HepG2 (cell line): ENCODE data around the gene CAMK2N2. TPM values are rescaled to one million over a fixed set of nuclear protein-coding genes. Genes with fewer than 3 reads are reported as not detected.

Source experiments
- ATF1 ChIP-seq: IDR thresholded peaks from 2 replicates; pipeline ENCODE4 v1.6.1; 2016; ENCODE audit warnings: mild to moderate bottlenecking, control low read depth
- CBFB ChIP-seq: sonication (generic); formaldehyde crosslinking; IDR thresholded peaks from 2 replicates; pipeline ENCODE4 v1.4.0; 2020; ENCODE audit warnings: missing genetic modification reagents
- CBX5 ChIP-seq: sonication (generic); formaldehyde crosslinking; IDR thresholded peaks from 2 replicates; pipeline ENCODE4 v1.4.0; 2020; ENCODE audit warnings: missing genetic modification reagents, borderline replicate concordance
- HMG20B ChIP-seq: conservative IDR thresholded peaks from 2 replicates; pipeline ENCODE4 v1.6.1; 2016; ENCODE audit warnings: missing genetic modification reagents, missing compliant biosample characterization
- KMT2A ChIP-seq: sonication (generic); formaldehyde crosslinking; IDR thresholded peaks from 2 replicates; pipeline ENCODE4 v1.4.0; 2020; ENCODE audit warnings: missing genetic modification reagents
- MTF2 ChIP-seq: sonication (generic); formaldehyde crosslinking; IDR thresholded peaks from 2 replicates; pipeline ENCODE4 v1.5.0; 2020; ENCODE audit warnings: missing genetic modification reagents, borderline replicate concordance
- SMARCC2 ChIP-seq: fragments of 450-650 bp; IDR thresholded peaks from 2 replicates; pipeline ENCODE4 v1.6.1; 2017; ENCODE audit warnings: antibody characterized with exemption, mild to moderate bottlenecking
- SP1 ChIP-seq, 2 experiments: fragments of 450-650 bp in 1 of 2; sonication (generic) in 1 of 2; formaldehyde crosslinking in 1 of 2; IDR thresholded peaks; 2 replicates each; pipeline versions ENCODE4 v1.4.0 to v1.6.1; 2016 to 2020; ENCODE audit warnings: missing genetic modification reagents in 1 of 2
- ZBTB42 ChIP-seq: sonication (generic); formaldehyde crosslinking; IDR thresholded peaks from 2 replicates; pipeline ENCODE4 v1.5.0; 2020; ENCODE audit warnings: mild to moderate bottlenecking, missing genetic modification reagents
- ZBTB7A ChIP-seq: sonication (generic); formaldehyde crosslinking; IDR thresholded peaks from 2 replicates; pipeline ENCODE4 v1.8.0; 2022; ENCODE audit warnings: mild to moderate bottlenecking, missing genetic modification reagents
- ZFAT ChIP-seq: sonication (generic); formaldehyde crosslinking; conservative IDR thresholded peaks from 2 replicates; pipeline ENCODE4 v1.8.1; 2023; ENCODE audit warnings: missing genetic modification reagents, inconsistent platforms
- ZFP1 ChIP-seq: IDR thresholded peaks from 2 replicates; pipeline ENCODE4 v1.6.1; 2016
- ZNF331 ChIP-seq: sonication (generic); formaldehyde crosslinking; IDR thresholded peaks from 2 replicates; pipeline ENCODE4 v1.4.0; 2020; ENCODE audit warnings: missing genetic modification reagents
- ZSCAN9 ChIP-seq: IDR thresholded peaks from 2 replicates; pipeline ENCODE4 v1.6.1; 2016; ENCODE audit warnings: borderline replicate concordance
- polyA plus RNA-seq, 8 experiments: library from polyadenylated mRNA; depleted of rRNA in 3 of 8; stranded (reverse) in 7 of 8; unstranded in 1 of 8; fragments of >200 nt; fragmentation: Illumina TruSeq in 4 of 8; extraction: Trizol in 4 of 8; gene quantifications; 2 replicates each; pipeline versions ENCODE4 v1.2.1 to v1.2.3, GENCODE V29; 2011 to 2016; ENCODE audit warnings: low read depth in 4 of 8, missing spikeins in 1 of 8, mixed read lengths in 1 of 8; ENCODE audit not compliant: insufficient read depth in 1 of 8
- total RNA-seq, 5 experiments: library from RNA; depleted of rRNA; stranded (reverse); fragments of >200 nt; fragmentation: Illumina TruSeq; extraction: Trizol; gene quantifications; 2 replicates each; pipeline ENCODE4 v1.2.3, GENCODE V29; 2016; ENCODE audit warnings: low read depth in 1 of 5
- TF ChIP-seq, protein P1 (sequence below): sonication (generic); formaldehyde crosslinking; IDR thresholded peaks from 2 replicates; pipeline ENCODE4 v1.8.0; 2022; ENCODE audit warnings: mild to moderate bottlenecking, missing genetic modification reagents, borderline replicate concordance
- TF ChIP-seq, protein P2 (sequence below): sonication (generic); formaldehyde crosslinking; IDR thresholded peaks from 2 replicates; pipeline ENCODE4 v1.4.0; 2020; ENCODE audit warnings: missing genetic modification reagents
- TF ChIP-seq, protein P3 (sequence below): sonication (generic); formaldehyde crosslinking; IDR thresholded peaks from 2 replicates; pipeline ENCODE4 v1.8.0; 2022; ENCODE audit warnings: mild to moderate bottlenecking, missing genetic modification reagents, moderate library complexity
- TF ChIP-seq, protein P4 (sequence below): IDR thresholded peaks from 2 replicates; pipeline ENCODE4 v1.6.1; 2016; ENCODE audit warnings: missing biosample characterization, missing genetic modification reagents, low read depth

Gene CAMK2N2
- total and polyA plus RNA-seq, 2 of the 13 experiments (the other 11 are each of a cell fraction or from before 2014, with no cell fraction given), result 0.12 to 0.27 TPM

DNA sequence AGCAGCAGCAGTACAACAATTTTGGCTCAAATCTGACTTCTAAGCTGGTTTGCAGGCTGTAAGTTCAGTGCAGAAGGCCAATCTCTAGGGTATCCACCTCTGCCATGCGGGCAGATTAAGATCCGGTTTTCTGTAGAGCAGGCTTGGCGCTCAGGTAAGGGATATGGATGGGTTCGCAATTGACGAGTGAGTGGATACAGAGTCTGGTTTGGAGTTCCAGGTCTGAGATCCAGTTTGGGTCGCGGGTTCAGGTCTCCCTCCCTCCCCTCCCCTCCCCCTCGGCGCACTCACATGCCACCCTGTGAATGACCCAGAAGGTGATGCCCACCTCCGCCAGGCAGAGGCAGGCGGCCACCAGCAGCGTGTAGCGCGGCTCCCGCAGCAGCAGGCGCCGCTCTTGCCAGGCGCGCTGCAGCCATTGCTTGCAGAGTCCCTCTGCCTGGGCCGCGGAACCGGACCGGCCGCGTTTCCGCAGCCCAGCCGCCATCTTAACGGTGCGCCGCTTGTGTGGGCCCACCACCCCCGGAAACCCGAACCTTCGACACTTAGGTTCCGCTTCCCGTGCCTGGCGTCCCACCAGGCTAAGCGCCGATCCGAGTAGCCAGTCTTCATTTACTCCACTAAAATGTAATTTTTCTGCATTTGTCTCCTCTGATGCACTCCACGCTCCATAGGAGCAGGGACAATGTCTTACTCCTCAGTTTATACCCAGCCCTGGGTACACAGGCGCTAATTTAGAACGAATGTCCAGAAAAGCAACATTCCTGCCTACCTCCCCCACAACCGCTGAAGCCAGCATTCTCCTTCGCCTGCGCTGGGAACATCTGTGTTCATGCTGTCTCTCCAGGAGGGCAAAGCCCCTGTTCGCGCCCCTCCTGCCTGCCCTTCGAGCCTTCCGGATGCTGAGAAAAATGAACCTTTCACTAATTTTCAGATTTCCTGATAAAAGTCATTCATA, 12.6 kb downstream of the CAMK2N2 start, which contains the start of gene ALG3 (continued):
- TF ChIP-seq, protein P1, sequence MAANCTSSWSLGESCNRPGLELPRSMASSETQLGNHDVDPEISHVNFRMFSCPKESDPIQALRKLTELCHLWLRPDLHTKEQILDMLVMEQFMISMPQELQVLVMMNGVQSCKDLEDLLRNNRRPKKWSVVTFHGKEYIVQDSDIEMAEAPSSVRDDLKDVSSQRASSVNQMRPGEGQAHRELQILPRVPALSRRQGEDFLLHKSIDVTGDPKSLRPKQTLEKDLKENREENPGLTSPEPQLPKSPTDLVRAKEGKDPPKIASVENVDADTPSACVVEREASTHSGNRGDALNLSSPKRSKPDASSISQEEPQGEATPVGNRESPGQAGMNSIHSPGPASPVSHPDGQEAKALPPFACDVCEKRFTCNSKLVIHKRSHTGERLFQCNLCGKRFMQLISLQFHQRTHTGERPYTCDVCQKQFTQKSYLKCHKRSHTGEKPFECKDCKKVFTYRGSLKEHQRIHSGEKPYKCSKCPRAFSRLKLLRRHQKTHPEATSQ (CRISPR knock-in tag), result peak; percentile 76; the same call in 1 of the 2 replicates
- TF ChIP-seq, protein P2, sequence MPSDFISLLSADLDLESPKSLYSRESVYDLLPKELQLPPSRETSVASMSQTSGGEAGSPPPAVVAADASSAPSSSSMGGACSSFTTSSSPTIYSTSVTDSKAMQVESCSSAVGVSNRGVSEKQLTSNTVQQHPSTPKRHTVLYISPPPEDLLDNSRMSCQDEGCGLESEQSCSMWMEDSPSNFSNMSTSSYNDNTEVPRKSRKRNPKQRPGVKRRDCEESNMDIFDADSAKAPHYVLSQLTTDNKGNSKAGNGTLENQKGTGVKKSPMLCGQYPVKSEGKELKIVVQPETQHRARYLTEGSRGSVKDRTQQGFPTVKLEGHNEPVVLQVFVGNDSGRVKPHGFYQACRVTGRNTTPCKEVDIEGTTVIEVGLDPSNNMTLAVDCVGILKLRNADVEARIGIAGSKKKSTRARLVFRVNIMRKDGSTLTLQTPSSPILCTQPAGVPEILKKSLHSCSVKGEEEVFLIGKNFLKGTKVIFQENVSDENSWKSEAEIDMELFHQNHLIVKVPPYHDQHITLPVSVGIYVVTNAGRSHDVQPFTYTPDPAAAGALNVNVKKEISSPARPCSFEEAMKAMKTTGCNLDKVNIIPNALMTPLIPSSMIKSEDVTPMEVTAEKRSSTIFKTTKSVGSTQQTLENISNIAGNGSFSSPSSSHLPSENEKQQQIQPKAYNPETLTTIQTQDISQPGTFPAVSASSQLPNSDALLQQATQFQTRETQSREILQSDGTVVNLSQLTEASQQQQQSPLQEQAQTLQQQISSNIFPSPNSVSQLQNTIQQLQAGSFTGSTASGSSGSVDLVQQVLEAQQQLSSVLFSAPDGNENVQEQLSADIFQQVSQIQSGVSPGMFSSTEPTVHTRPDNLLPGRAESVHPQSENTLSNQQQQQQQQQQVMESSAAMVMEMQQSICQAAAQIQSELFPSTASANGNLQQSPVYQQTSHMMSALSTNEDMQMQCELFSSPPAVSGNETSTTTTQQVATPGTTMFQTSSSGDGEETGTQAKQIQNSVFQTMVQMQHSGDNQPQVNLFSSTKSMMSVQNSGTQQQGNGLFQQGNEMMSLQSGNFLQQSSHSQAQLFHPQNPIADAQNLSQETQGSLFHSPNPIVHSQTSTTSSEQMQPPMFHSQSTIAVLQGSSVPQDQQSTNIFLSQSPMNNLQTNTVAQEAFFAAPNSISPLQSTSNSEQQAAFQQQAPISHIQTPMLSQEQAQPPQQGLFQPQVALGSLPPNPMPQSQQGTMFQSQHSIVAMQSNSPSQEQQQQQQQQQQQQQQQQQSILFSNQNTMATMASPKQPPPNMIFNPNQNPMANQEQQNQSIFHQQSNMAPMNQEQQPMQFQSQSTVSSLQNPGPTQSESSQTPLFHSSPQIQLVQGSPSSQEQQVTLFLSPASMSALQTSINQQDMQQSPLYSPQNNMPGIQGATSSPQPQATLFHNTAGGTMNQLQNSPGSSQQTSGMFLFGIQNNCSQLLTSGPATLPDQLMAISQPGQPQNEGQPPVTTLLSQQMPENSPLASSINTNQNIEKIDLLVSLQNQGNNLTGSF (CRISPR knock-in tag), result 0 out of 2 replicates have a peak, but pooled peaks have one; percentile 65
- TF ChIP-seq ATF1 (no peak), ZNF331 (CRISPR knock-in tag) (peak; percentile 84), ZBTB7A (no peak; the same call in 1 of the 2 replicates), ZFAT (CRISPR knock-in tag) (no peak), MTF2 (CRISPR knock-in tag) (peak; percentile 91), ZSCAN9 (CRISPR knock-in tag) (peak; percentile 92), CBFB (CRISPR knock-in tag) (peak; percentile 93), KMT2A (CRISPR knock-in tag) (peak; percentile 79), SP1 (IDR thresholded peaks at IDR 0.05) (no peak), SP1 (CRISPR knock-in tag; IDR thresholded peaks at IDR 0.05) (peak; percentile 84), HMG20B (CRISPR knock-in tag) (peak; percentile 57; the same call in 1 of the 2 replicates), ZBTB42 (0 out of 2 replicates have a peak, but pooled peaks have one; percentile 13), CBX5 (CRISPR knock-in tag) (peak; percentile 58; the same call in 1 of the 2 replicates), SMARCC2 (no peak), ZFP1 (0 out of 2 replicates have a peak, but pooled peaks have one; percentile 48)
- TF ChIP-seq, protein P3, sequence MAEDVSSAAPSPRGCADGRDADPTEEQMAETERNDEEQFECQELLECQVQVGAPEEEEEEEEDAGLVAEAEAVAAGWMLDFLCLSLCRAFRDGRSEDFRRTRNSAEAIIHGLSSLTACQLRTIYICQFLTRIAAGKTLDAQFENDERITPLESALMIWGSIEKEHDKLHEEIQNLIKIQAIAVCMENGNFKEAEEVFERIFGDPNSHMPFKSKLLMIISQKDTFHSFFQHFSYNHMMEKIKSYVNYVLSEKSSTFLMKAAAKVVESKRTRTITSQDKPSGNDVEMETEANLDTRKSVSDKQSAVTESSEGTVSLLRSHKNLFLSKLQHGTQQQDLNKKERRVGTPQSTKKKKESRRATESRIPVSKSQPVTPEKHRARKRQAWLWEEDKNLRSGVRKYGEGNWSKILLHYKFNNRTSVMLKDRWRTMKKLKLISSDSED (CRISPR knock-in tag), result no peak
- TF ChIP-seq, protein P4, sequence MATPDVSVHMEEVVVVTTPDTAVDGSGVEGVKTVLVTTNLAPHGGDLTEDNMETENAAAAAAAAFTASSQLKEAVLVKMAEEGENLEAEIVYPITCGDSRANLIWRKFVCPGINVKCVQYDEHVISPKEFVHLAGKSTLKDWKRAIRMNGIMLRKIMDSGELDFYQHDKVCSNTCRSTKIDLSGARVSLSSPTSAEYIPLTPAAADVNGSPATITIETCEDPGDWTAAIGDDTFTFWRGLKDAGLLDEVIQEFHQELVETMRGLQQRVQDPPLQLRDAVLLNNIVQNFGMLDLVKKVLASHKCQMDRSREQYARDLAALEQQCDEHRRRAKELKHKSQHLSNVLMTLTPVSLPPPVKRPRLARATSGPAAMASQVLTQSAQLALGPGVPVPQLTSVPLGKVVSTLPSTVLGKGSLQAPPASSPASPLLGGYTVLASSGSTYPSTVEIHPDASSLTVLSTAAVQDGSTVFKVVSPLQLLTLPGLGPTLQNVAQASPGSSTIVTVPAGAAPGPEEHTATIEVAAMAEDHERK (CRISPR knock-in tag), result no peak
